Stimulated activated naive B cell treated with anti-CD40 and anti-IgM and Interleukin-4, amounts not matched to agents 10 μg/mL and 1 μg/mL and 100 μg/mL, for 72 hours (primary cell): ENCODE results near the gene GNB3.
A peak's percentile ranks its signal among the peaks of the same experiment; 100 is the strongest.
"Not testable (repeated sequence)": the region's sequence is repeated elsewhere in the genome, so short reads cannot be mapped to it uniquely, and the experiment has no call there.

Experiments used
- ATAC-seq, 2 donors: fragments of 150-1000 bp; cut with Tn5 transposase; replicated peaks; 2 replicates each; pipeline ENCODE4 v1.10.0; 2021; ENCODE audit warnings: moderate library complexity in 1 of 2
- DNase-seq: peaks from one replicate; pipeline ENCODE4 v3.0.0; 2021
- H3K27ac Mint-ChIP-seq: one replicate; pipeline ENCODE4 v1.8.0; 2022; ENCODE audit warnings: mild to moderate bottlenecking, mixed read lengths
- H3K27me3 Mint-ChIP-seq, 2 donors: one replicate each; pipeline ENCODE4 v1.8.0; 2022; ENCODE audit warnings: mixed read lengths in 2 of 2
- H3K36me3 Mint-ChIP-seq, 2 donors: one replicate each; pipeline ENCODE4 v1.8.0; 2022; ENCODE audit warnings: mixed read lengths in 2 of 2, mild to moderate bottlenecking in 1 of 2
- H3K4me1 Mint-ChIP-seq, 2 donors: one replicate each; pipeline ENCODE4 v1.8.0; 2022; ENCODE audit warnings: mixed read lengths in 2 of 2, mild to moderate bottlenecking in 1 of 2
- H3K4me3 Mint-ChIP-seq, 2 donors: one replicate each; pipeline ENCODE4 v1.8.0; 2022; ENCODE audit warnings: mild to moderate bottlenecking in 2 of 2, mixed read lengths in 2 of 2, moderate library complexity in 1 of 2
- H3K9me3 Mint-ChIP-seq, 2 donors: one replicate each; pipeline ENCODE4 v1.8.0; 2022; ENCODE audit warnings: mixed read lengths in 2 of 2, mild to moderate bottlenecking in 1 of 2

Gene GNB3

GRCh38 chr12:6851921-6852650 is 11.4 kb downstream of the GNB3 start, which contains the start of gene USP5:
Gene USP5 (plus strand): TSS chr12:6852150. CDS start chr12:6852180, 30 bp downstream.
- Mint-ChIP-seq H3K27me3 (no peaks in the 10 kb centered on the region), H3K27ac (peak within 1 kb of the TSS; percentile 97), H3K9me3 (no peaks in the 10 kb centered on the region), H3K36me3 (peaks cover 12 to 18% of the 10 kb centered on the region in 2 donors), H3K4me3 (peak within 1 kb of the TSS; percentile 87 to 92), H3K4me1 (peaks cover 37 to 62% of the 10 kb centered on the region in 2 donors)
- ATAC-seq (peak; percentile 81 to 84), DNase-seq (peak; percentile 99)

- Mint-ChIP-seq H3K27me3 (no peaks in the 10 kb centered on the region), H3K36me3 (peaks cover 19 to 26% of the 10 kb centered on the region in 2 donors), H3K4me3 (peak overlapping the region; percentile 87 to 92), H3K4me1 (peaks cover 31 to 55% of the 10 kb centered on the region in 2 donors), H3K9me3 (no peaks in the 10 kb centered on the region), H3K27ac (peak overlapping the region; percentile 97)
- DNase-seq: no peak
- ATAC-seq: no peak
Measured at GRCh38 chr12:6852651-6853354, 12.1 kb downstream of the GNB3 start.

GRCh38 chr12:6853626-6854025 is 12.9 kb downstream of the GNB3 start:
- Mint-ChIP-seq H3K27ac (peak overlapping the region; percentile 97), H3K4me1 (peaks cover 26 to 47% of the 10 kb centered on the region in 2 donors), H3K9me3 (no peaks in the 10 kb centered on the region), H3K27me3 (no peaks in the 10 kb centered on the region), H3K4me3 (peak overlapping the region; percentile 49 to 87), H3K36me3 (peaks cover 24 to 34% of the 10 kb centered on the region in 2 donors)
- DNase-seq (no peak), ATAC-seq (no peak)

- H3K36me3 Mint-ChIP-seq: peaks cover 26 to 37% of the 10 kb centered on the region in 2 donors
- H3K27me3 Mint-ChIP-seq: no peaks in the 10 kb centered on the region
- H3K4me3 Mint-ChIP-seq: no peak overlapping the region
- DNase-seq (no peak), ATAC-seq (no peak)
- H3K9me3 Mint-ChIP-seq: no peaks in the 10 kb centered on the region
- peaks cover 24 to 42% of the 10 kb centered on the region in 2 donors for H3K4me1 Mint-ChIP-seq
- H3K27ac Mint-ChIP-seq: no peak overlapping the region
Measured at GRCh38 chr12:6854036-6854435, 13.3 kb downstream of the GNB3 start.

- Mint-ChIP-seq H3K9me3 (no peaks in the 10 kb centered on the region), H3K4me3 (no peak overlapping the region), H3K4me1 (peaks cover 14 to 30% of the 10 kb centered on the region in 2 donors), H3K27ac (no peak overlapping the region), H3K27me3 (no peaks in the 10 kb centered on the region), H3K36me3 (peaks cover 33 to 46% of the 10 kb centered on the region in 2 donors)
- ATAC-seq: no peak
- no peak for DNase-seq
Measured at GRCh38 chr12:6855322-6855721, 14.6 kb downstream of the GNB3 start.

GRCh38 chr12:6858799-6859198 is 18.1 kb downstream of the GNB3 start:
- peaks cover 56 to 72% of the 10 kb centered on the region in 2 donors for H3K36me3 Mint-ChIP-seq

GRCh38 chr12:6860116-6860515 is 19.4 kb downstream of the GNB3 start:
- Mint-ChIP-seq H3K4me1 (no peaks in the 10 kb centered on the region), H3K4me3 (no peak overlapping the region), H3K27me3 (no peaks in the 10 kb centered on the region), H3K36me3 (peaks cover 60 to 79% of the 10 kb centered on the region in 2 donors), H3K9me3 (no peaks in the 10 kb centered on the region), H3K27ac (no peak overlapping the region)
- ATAC-seq: no peak
- DNase-seq: no peak

More at GRCh38 chr12:6858799-6859198, 18.1 kb downstream of the GNB3 start:
- H3K4me1 Mint-ChIP-seq: peaks cover 4 to 5% of the 10 kb centered on the region in 2 donors
- ATAC-seq (no peak), DNase-seq (no peak)
- H3K27ac Mint-ChIP-seq: no peak overlapping the region
- H3K27me3 Mint-ChIP-seq: no peaks in the 10 kb centered on the region
- H3K9me3 Mint-ChIP-seq: no peaks in the 10 kb centered on the region
- no peak overlapping the region for H3K4me3 Mint-ChIP-seq

- no peaks in the 10 kb centered on the region for H3K27me3 Mint-ChIP-seq
- no peak overlapping the region for H3K4me3 Mint-ChIP-seq
- no peak for ATAC-seq
- H3K9me3 Mint-ChIP-seq: no peaks in the 10 kb centered on the region
- no peak for DNase-seq
- H3K27ac Mint-ChIP-seq: peak overlapping the region; percentile 48
- no peaks in the 10 kb centered on the region for H3K4me1 Mint-ChIP-seq
- H3K36me3 Mint-ChIP-seq: peaks cover 55 to 83% of the 10 kb centered on the region in 2 donors
Measured at GRCh38 chr12:6860942-6861341, 20.2 kb downstream of the GNB3 start.

- DNase-seq (no peak), ATAC-seq (no peak)
- no peaks in the 10 kb centered on the region for H3K27me3 Mint-ChIP-seq
- H3K4me3 Mint-ChIP-seq: no peak overlapping the region
- peaks cover 53 to 83% of the 10 kb centered on the region in 2 donors for H3K36me3 Mint-ChIP-seq
- H3K9me3 Mint-ChIP-seq: no peaks in the 10 kb centered on the region
- peaks cover under 1 to 2% of the 10 kb centered on the region in 2 donors for H3K4me1 Mint-ChIP-seq
- no peak overlapping the region for H3K27ac Mint-ChIP-seq
Measured at GRCh38 chr12:6861391-6861790, 20.7 kb downstream of the GNB3 start.

GRCh38 chr12:6863033-6863432 is 22.3 kb downstream of the GNB3 start:
- no peak for DNase-seq
- Mint-ChIP-seq H3K4me3 (no peak overlapping the region), H3K9me3 (no peaks in the 10 kb centered on the region), H3K27me3 (no peaks in the 10 kb centered on the region), H3K27ac (no peak overlapping the region), H3K36me3 (peaks cover 47 to 75% of the 10 kb centered on the region in 2 donors), H3K4me1 (peaks cover 6 to 12% of the 10 kb centered on the region in 2 donors)
- ATAC-seq: no peak

GRCh38 chr12:6863586-6864321 is 23.0 kb downstream of the GNB3 start:
- Mint-ChIP-seq H3K36me3 (peaks cover 51 to 75% of the 10 kb centered on the region in 2 donors), H3K4me1 (peaks cover 13 to 19% of the 10 kb centered on the region in 2 donors), H3K27ac (no peak overlapping the region), H3K4me3 (no peak overlapping the region), H3K9me3 (no peaks in the 10 kb centered on the region), H3K27me3 (no peaks in the 10 kb centered on the region)
- ATAC-seq: no peak
- DNase-seq: no peak

- not testable (repeated sequence) for H3K4me3 Mint-ChIP-seq, H3K27ac Mint-ChIP-seq, ATAC-seq, H3K27me3 Mint-ChIP-seq, H3K9me3 Mint-ChIP-seq, DNase-seq
- peaks cover 27 to 35% of the 10 kb centered on the region in 2 donors for H3K4me1 Mint-ChIP-seq
- H3K36me3 Mint-ChIP-seq: peaks cover 52 to 78% of the 10 kb centered on the region in 2 donors
Measured at GRCh38 chr12:6865307-6865706, 24.6 kb downstream of the GNB3 start.

- Mint-ChIP-seq H3K9me3 (no peaks in the 10 kb centered on the region), H3K4me1 (peaks cover 36 to 45% of the 10 kb centered on the region in 2 donors), H3K36me3 (peaks cover 54 to 77% of the 10 kb centered on the region in 2 donors), H3K27ac (peak overlapping the region; percentile 51), H3K27me3 (no peaks in the 10 kb centered on the region), H3K4me3 (peak overlapping the region; percentile 96 to 97)
- DNase-seq: no peak
- ATAC-seq: no peak
Measured at GRCh38 chr12:6866163-6866919, 25.6 kb downstream of the GNB3 start.
